ENCODE data around the gene SLC12A7. TPM values are rescaled to one million over a fixed set of nuclear protein-coding genes. Genes with fewer than 3 reads are reported as not detected.
"Not testable (repeated sequence)": the region's sequence is repeated elsewhere in the genome, so short reads cannot be mapped to it uniquely, and the experiment has no call there.

Gene SLC12A7
- polyA plus RNA-seq, 4 donors, result 28.8 to 48.2 (median 41.8) TPM

DNA sequence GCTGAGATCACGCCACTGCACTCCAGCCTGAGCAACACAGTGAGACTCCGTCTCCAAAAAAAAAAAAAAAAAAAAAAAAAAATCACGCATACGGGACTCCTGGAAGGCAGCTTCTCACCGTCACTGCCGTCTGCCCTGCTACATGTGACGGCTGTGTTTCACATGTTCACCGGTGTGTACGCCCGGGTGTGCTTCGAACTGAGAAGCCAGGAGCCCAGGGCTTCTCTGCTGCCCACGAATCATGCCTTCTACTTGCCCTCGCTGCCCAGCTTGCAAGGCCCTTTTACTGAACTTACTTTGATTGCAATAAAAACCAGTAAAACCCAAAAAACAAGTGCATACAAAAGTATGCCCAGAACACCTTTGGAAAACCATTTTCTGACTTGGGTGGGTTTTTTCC is 109.0 kb downstream of the SLC12A7 start:
- DNase-seq (ENCODE audit: low read depth in 4 of 4, low spot score in 2 of 4), result no peak

DNA sequence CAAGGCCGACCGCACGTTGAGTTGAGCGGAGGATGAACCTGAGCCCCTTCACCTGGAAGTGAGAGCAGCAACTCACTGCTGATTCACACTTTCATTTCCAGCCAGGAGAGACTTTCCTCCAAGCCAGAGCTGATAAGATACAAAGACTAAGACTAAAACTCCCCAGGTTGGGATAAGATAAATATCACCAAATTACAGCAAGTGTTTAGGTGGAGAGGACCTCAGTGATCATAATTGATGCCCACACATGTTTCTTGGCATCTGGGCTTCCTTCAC is 109.7 kb downstream of the SLC12A7 start:
- no peak for DNase-seq (ENCODE audit: low read depth in 4 of 4, low spot score in 2 of 4)

DNA sequence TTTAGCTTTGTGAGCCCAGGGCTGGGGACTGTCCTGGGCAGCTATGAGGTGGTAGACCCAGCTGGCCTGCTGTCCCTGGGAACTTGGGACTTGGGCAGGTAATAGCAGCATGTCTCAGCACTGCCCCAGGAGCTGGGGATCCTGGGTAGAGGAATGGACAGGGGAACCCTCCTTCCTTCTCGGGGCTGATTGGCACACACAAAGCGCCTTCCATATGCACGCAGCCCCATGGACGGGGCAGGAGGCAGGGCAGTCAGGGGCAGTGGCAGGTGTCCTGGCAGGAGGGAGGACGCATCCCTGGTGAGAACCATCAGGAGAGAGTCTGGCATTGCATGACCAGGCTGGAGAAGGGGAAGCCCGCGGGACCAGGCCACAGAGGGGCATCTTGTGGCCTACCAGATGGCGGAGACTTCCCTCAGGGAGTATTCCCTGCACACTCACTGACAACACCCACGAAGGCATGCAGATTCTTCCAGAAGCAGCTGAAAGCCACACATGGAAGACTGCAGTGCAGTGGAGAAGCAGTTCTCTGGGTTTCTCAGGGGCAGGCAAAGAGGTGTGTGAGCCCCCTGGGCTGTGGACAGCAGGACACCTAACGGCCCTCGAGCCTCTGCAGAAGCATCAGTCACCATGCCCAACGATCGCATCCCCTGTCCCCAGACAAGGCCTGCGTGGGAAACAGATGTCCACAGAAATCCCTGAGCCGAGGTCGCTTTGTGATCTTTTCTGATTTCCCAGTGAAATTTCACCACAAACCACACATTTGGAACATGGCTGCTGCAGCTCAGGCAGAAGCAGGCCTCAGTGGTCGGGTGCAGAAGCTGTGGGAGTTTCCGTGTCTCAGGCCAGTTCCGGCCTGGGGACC is 110.2 kb downstream of the SLC12A7 start:
- no peak for DNase-seq (ENCODE audit: low read depth in 4 of 4, low spot score in 2 of 4)

DNA sequence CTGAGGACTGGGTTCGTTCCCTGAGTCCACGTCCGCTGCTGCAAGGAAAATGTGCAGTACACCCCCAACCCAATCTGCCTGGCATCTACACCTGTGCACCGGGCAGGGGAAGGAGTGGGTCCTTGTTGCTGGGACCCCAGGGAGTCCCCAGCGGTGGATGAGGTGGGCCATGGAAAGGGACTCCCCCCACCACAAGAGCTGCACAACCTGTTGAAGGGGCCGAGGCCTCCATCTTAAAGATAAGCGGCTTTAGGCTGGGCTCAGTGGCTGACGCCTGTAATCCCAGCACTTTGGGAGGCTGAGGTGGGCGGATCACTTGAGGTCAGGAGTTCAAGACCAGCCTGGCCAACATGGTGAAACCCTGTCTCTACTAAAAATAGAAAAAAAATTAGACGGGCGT is 111.0 kb downstream of the SLC12A7 start:
- DNase-seq (ENCODE audit: low read depth in 4 of 4, low spot score in 2 of 4), result not testable (repeated sequence)

Other genes with a start within 250 kb of the SLC12A7 start
- gene BRD9, start 219.3 kb downstream of the SLC12A7 start, polyA plus RNA-seq (ENCODE audit: insufficient read length in 4 of 4), result 10 to 100 TPM; 35.4 to 46.6 (median 40.9) TPM
- gene TRIP13, start 219.2 kb downstream of the SLC12A7 start, polyA plus RNA-seq (ENCODE audit: insufficient read length in 4 of 4), result 10 to 100 TPM; 11.5 to 14.2 (median 13.3) TPM
- gene NKD2, start 103.3 kb downstream of the SLC12A7 start, polyA plus RNA-seq (ENCODE audit: insufficient read length in 4 of 4), result 10 to 100 TPM; 18.1 to 29.4 (median 22.7) TPM
- gene SLC6A19, start 89.5 kb upstream of the SLC12A7 start, polyA plus RNA-seq (ENCODE audit: insufficient read length in 4 of 4), result 10 to 100 TPM; 35.4 to 76.4 (median 59.7) TPM
- gene SLC6A18, start 113.3 kb upstream of the SLC12A7 start, polyA plus RNA-seq (ENCODE audit: insufficient read length in 4 of 4), result 1 to 10 TPM in 3 of 4 donors, under 1 TPM in 1; 0.29 to 5.4 (median 1.3) TPM
- gene TERT, start 183.0 kb upstream of the SLC12A7 start, polyA plus RNA-seq (ENCODE audit: insufficient read length in 4 of 4), result under 1 TPM; 0.20 to 0.56 (median 0.39) TPM
- 100 to 1,000 TPM; 122 to 130 (median 129) TPM for gene CLPTM1L, start 233.0 kb upstream of the SLC12A7 start, polyA plus RNA-seq (ENCODE audit: insufficient read length in 4 of 4)

Measured in left renal cortex interstitium (tissue), 4 donors.